GM06990 (cell line): Measurements from ENCODE around the gene MCCC1.

Experiments
- DNase-seq: peaks from one replicate; pipeline ENCODE4 v3.0.0-alpha.2; 2011; ENCODE audit not compliant: insufficient read length; ENCODE audit errors: extremely low read depth
- H3K27me3 ChIP-seq: replicated peaks from 2 replicates; pipeline ENCODE4 v1.6.0; 2011; ENCODE audit warnings: low read length; ENCODE audit not compliant: control insufficient read depth, insufficient read depth
- H3K36me3 ChIP-seq: 2 replicates; pipeline ENCODE4 v1.5.1; 2011; ENCODE audit warnings: low read length; ENCODE audit not compliant: control insufficient read depth, insufficient read depth
- H3K4me3 ChIP-seq: replicated peaks from 2 replicates; pipeline ENCODE4 v1.5.1; 2011; ENCODE audit warnings: low read depth, mild to moderate bottlenecking, control low read depth, low read length
- CTCF ChIP-seq: IDR thresholded peaks from 2 replicates; pipeline ENCODE4 v1.5.1; 2011; ENCODE audit warnings: low read length, control low read depth, mild to moderate bottlenecking, inconsistent platforms; ENCODE audit not compliant: insufficient read depth, poor library complexity, severe bottlenecking

Gene MCCC1

GRCh38 chr3:183132409-183132808 is 33.1 kb upstream of the MCCC1 start:
- peaks cover 16% of the 10 kb centered on the region for H3K36me3 ChIP-seq
- no peak for TF ChIP-seq CTCF

GRCh38 chr3:183131735-183132134 is 32.4 kb upstream of the MCCC1 start:
- no peaks in the 10 kb centered on the region for H3K27me3 ChIP-seq

More at GRCh38 chr3:183132409-183132808, 33.1 kb upstream of the MCCC1 start:
- Histone ChIP-seq H3K4me3 (no peak overlapping the region), H3K27me3 (no peaks in the 10 kb centered on the region)
- DNase-seq: no peak

GRCh38 chr3:183131186-183131725 is 32.0 kb upstream of the MCCC1 start:
- Histone ChIP-seq H3K4me3 (no peak overlapping the region), H3K36me3 (peaks cover 18% of the 10 kb centered on the region), H3K27me3 (no peaks in the 10 kb centered on the region)
- no peak for TF ChIP-seq CTCF
- no peak for DNase-seq

More at GRCh38 chr3:183131735-183132134, 32.4 kb upstream of the MCCC1 start:
- no peak overlapping the region for H3K4me3 ChIP-seq
- no peak for DNase-seq
- no peak for TF ChIP-seq CTCF
- peaks cover 18% of the 10 kb centered on the region for H3K36me3 ChIP-seq

- no peaks in the 10 kb centered on the region for H3K27me3 ChIP-seq
- H3K36me3 ChIP-seq: peaks cover 11% of the 10 kb centered on the region
- TF ChIP-seq CTCF: no peak
- no peak for DNase-seq
- H3K4me3 ChIP-seq: no peak overlapping the region
Measured at GRCh38 chr3:183129243-183129642, 29.9 kb upstream of the MCCC1 start.

GRCh38 chr3:183128709-183129108 is 29.4 kb upstream of the MCCC1 start:
- Histone ChIP-seq H3K27me3 (no peaks in the 10 kb centered on the region), H3K36me3 (peaks cover 11% of the 10 kb centered on the region), H3K4me3 (no peak overlapping the region)
- DNase-seq: no peak
- no peak for TF ChIP-seq CTCF

GRCh38 chr3:183123891-183124290 is 24.6 kb upstream of the MCCC1 start:
- TF ChIP-seq CTCF: no peak
- no peak overlapping the region for H3K4me3 ChIP-seq
- no peaks in the 10 kb centered on the region for H3K27me3 ChIP-seq
- H3K36me3 ChIP-seq: peaks cover 2% of the 10 kb centered on the region
- no peak for DNase-seq
